GM19438 (cell line): Measurements from ENCODE around the gene NTMT2.
A peak's percentile ranks its signal among the peaks of the same experiment; 100 is the strongest.
"Not testable (repeated sequence)": the region's sequence is repeated elsewhere in the genome, so short reads cannot be mapped to it uniquely, and the experiment has no call there.

Experiments
- ATAC-seq: cut with Tn5 transposase; IDR thresholded peaks from one replicate; pipeline ENCODE4 v1.9.1; 2021; ENCODE audit warnings: low read depth; ENCODE audit not compliant: unreplicated experiment

The NTMT2 gene

GRCh38 chr1:170145770-170146676 lies at the start of gene NTMT2:
TSS of gene NTMT2 (plus strand) at chr1:170145959. CDS start at chr1:170146108, 149 bp downstream.
- no peak for ATAC-seq

DNA sequence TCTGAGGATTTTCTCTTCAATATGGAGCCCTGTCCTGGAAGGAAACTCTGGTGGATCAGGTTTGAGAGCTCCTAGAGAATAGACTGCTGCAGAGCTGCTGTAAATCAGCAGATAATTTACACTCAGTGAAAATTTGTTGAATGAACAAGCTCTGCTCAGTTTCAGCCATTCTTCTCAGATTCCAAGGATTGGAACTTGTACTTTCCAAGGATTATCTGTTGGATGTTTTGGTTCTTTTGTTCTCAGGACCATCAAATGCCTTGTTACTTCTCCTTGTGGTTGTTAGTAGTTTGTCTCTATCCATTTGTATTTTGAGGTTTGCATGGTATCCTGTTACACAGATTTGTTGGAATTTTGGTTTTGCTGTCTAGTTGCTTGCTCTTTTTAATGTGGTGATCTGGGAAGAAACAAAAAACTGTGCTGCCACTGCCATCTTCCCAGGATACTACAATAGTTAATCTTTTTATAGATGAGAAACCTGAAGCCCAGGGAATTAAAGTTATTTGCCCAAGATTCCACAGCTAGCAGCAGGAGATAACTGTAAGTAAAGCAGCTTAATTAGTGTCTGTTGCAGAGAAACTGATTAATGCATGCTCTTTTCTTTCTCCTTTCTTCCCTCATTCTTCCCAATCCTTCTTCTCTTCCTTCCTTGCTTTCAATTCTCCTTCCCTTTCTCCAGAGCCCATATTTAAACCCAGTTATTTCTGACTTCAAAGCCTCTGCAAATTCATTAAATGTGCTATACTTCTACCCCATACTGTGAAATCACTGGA lies 49.6 kb upstream of the NTMT2 start:
- ATAC-seq, result no peak

DNA sequence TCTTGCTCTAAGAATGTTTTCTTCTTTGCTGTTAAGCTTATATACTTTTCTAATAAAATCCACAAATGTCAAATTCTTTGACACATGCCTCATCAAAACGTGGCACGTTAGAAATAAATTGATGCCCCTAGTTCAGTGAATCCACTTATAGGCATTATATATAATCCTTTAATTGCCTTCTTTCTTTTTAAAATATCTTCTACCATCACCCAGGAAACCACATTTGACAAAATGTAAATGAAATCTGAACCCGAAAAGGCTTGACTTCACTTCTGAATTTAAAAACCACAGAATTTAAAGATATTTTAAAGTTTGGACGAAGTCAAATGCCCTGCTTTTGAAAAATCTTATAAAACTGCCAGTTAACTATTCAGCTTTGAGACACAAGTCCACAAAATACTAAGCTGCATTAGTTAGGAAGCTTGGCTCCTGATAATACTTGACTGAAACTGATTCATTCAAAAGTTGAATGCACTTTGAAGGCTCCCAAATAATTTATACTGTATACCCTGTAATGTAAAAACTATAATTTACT lies 48.9 kb upstream of the NTMT2 start:
- ATAC-seq, result no peak

DNA sequence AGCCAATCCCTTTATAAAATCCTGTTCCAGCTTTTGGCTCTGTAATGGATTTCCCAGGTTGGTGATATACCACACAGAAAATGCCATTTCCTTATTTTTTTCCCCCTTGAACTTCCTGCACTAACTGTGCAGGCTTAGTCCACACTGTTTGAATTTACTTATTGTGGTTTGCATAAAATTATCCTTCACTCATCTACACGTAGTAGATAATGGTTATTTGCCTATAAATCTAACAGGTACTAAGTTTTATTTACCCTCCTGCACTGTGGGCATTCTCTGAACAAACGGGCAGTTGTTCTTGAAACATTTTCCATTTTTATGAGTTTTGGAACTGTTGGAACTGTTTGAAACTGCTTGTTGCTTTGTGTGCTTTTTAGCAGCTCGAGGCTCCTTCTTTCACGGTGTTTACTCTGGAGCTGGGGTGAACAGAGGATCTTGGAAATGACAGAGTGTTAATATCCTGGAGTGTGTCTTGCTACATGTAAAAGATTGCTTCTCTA lies 48.3 kb upstream of the NTMT2 start:
- no peak for ATAC-seq

- ATAC-seq, result not testable (repeated sequence)
These were observed 32.6 kb upstream of the NTMT2 start for GRCh38 chr1:170113140-170113539.

DNA sequence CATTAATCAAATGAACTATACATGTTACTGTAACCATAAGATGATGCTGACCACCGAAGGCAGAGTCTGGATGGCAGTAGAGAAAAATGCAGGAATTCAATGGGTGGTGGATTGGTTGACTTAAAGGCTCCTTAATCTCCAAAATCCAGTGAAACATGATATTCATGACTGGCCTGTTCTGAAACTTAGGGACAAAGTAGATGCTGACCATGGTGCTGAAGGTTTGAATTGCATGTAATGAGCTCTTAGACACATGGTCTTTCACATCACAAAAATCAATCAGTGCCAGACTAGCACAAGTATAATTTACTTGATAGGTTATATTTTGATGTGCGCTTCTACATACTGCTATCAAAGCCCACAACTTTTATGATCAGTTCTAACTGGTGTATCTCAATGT lies 30.9 kb upstream of the NTMT2 start:
- no peak for ATAC-seq

GRCh38 chr1:170122366-170122765 lies 23.4 kb upstream of the NTMT2 start:
- ATAC-seq, result no peak

- no peak for ATAC-seq
These were observed 20.5 kb upstream of the NTMT2 start for GRCh38 chr1:170125269-170125668.

- peak; percentile 98 for ATAC-seq
These were observed 19.1 kb upstream of the NTMT2 start for GRCh38 chr1:170126696-170127095.

- no peak for ATAC-seq
These were observed 14.3 kb upstream of the NTMT2 start for GRCh38 chr1:170131450-170131849.

DNA sequence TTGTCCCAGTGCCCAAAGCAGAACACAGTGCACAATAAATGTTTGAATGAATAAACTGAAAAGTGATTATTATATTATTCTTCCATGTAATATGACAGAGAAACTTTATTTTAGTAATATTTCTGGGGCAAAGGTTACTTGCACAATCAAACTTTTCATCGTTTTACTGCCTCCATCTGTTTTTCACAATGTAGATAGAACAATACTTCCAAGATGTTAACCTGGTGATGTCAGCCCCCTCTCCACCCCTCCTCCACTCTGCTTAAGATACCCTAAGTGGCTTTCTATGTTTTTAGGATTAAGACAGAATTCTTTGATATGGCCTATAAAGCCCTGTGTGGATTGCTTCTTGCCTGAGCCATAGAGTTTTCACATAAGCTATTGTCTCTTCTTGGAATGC lies 13.8 kb upstream of the NTMT2 start:
- no peak for ATAC-seq

DNA sequence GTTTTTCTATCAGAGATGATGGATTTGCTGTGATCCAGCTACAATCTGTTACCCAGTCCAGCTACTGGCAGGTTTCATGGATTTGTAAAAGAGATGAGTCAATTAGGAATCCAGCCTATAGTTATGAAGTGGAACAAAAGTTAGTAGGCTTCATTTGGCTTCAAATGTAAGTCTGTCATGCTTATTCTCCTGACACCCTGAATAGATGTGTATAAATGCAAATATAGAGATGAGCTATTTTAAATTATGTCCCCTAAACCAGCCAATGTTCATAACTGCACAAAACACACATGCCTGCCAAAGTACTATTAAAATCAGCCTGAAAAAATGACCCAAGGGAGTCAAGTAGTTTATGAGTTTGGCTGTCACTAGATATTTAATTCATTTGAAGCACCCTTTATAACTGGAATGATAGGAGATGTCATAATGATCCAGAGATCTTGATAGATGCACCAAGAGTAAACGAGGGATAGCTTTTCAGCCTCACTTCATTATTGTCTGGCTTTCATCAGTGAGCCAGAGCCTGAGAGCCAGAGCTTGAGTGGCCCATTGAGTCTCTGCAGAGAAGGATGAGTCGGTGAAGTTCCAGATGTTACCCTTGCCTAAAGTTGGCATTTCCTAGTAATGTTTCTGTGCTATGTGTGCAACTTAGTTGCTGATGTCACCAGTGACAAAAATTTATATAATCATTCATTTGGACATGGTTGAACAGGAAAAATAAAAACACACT lies 11.8 kb upstream of the NTMT2 start:
- ATAC-seq, result no peak

DNA sequence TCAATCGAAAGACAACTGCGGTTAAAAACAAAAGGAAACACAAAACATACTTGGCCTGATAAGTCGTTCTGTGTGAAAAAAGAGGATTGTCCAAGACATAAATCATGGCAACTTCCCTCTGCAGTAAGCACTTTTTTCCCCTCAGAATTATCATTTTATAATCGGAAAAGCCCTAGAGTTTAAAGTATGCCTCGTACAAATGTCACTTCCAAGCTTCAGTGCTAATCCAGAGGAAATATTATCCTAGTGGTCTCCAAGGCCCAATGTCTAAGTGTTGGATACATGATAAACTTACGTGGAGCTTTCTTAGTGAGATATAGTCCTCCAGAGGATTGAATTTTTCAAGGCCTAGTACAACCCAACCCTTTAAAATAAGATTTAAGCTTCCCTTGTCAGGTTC lies 11.2 kb upstream of the NTMT2 start:
- ATAC-seq, result no peak

GRCh38 chr1:170140371-170140770 lies 5.4 kb upstream of the NTMT2 start:
- no peak for ATAC-seq

DNA sequence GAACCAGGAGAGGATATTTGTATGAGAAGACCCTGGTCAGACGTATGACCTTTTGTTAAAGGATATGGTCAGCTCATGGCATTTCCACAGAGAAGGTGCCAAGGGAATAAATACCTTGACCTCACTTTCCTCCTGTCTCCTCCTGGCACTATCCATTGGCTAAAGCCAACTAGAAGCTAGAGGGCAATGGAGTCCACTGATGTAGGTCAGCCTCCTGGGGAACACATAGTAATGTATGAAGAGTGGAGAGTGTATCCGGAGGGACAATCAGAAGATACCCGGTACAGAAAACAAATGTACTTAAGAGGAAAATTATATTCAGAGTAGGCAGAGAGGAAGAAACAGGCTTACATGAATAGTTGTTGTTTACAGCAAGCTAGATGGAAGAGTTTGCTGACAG lies 698 bp upstream of the NTMT2 start:
- no peak for ATAC-seq

GRCh38 chr1:170146720-170147263 lies 1.0 kb downstream of the NTMT2 start:
- ATAC-seq, result no peak

DNA sequence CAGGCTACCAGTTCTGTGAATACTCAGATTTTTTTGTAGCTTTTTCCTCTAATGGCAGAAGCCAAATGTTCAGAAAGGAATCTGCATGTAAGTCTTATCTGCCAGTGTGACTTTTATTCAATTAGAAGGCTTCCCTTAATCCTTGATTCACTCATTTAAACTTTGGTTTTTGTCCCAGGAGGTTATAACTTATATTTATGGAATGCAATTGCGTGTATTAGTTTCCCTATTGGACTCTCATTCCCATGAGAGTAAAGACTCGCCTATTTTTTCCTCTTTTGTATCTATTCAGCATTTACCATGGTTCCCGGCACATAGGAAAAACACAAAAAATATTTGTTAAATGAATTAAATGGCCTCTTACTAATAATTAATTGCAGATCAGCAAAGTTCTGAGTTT lies 3.5 kb downstream of the NTMT2 start:
- no peak for ATAC-seq

- ATAC-seq, result no peak
These were observed 4.3 kb downstream of the NTMT2 start for GRCh38 chr1:170150016-170150415.

DNA sequence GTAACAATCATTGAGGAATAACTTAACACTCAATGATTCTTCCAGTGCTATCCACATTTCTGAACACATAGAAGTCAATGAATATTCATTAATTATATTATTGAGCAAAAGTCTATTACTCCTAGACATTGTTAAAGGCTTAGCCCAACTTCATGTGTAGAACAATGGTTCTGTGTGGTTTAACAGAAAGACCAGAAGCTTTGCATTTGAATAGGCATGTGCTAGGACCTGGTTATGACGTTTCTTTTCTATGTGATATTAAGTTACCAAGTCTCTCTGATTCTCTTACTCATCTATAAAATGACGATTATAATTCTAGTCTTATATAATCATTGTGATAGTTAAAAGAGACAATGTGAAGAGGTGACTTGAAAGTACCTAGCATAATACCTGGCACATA lies 5.2 kb downstream of the NTMT2 start:
- no peak for ATAC-seq

- no peak for ATAC-seq
These were observed 7.7 kb downstream of the NTMT2 start for GRCh38 chr1:170153417-170153816.
